GM12801 (cell line): ENCODE data around the gene MGST2.

Experiments
- TF ChIP-seq, protein P1 (sequence below): IDR thresholded peaks from one replicate; pipeline ENCODE4 v1.5.1; 2011; ENCODE audit warnings: control low read depth; ENCODE audit not compliant: insufficient read length; ENCODE audit errors: extremely low read depth

MGST2 gene

GRCh38 chr4:139704915-139705485 lies 39.4 kb downstream of the MGST2 start:
- TF ChIP-seq, protein P1, sequence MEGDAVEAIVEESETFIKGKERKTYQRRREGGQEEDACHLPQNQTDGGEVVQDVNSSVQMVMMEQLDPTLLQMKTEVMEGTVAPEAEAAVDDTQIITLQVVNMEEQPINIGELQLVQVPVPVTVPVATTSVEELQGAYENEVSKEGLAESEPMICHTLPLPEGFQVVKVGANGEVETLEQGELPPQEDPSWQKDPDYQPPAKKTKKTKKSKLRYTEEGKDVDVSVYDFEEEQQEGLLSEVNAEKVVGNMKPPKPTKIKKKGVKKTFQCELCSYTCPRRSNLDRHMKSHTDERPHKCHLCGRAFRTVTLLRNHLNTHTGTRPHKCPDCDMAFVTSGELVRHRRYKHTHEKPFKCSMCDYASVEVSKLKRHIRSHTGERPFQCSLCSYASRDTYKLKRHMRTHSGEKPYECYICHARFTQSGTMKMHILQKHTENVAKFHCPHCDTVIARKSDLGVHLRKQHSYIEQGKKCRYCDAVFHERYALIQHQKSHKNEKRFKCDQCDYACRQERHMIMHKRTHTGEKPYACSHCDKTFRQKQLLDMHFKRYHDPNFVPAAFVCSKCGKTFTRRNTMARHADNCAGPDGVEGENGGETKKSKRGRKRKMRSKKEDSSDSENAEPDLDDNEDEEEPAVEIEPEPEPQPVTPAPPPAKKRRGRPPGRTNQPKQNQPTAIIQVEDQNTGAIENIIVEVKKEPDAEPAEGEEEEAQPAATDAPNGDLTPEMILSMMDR: no peak

- TF ChIP-seq, protein P1: no peak
Observed at GRCh38 chr4:139709660-139710059, 44.0 kb downstream of the MGST2 start.

- TF ChIP-seq, protein P1: no peak
Observed at GRCh38 chr4:139710073-139710472, 44.5 kb downstream of the MGST2 start.

DNA sequence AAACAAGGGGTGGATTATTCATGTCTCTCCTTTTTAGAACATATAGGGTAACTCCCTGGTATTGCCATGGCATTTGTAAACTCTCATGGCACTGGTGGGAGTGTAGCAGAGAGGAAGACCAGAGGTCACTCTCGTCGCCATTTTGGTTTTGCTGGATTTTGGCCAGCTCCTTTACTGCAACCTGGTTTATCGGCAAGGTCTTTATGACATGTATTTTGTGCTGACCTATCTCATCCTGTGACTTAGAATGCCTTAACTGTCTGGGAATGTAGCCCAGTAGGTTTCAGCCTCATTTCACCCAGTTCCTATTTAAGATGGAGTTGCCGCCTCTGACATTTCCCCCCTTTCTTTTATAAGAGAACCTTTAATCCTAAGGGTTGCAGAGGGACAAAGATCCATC lies 45.8 kb downstream of the MGST2 start:
- TF ChIP-seq, protein P1: no peak

- TF ChIP-seq, protein P1: no peak
Observed at GRCh38 chr4:139712882-139713281, 47.3 kb downstream of the MGST2 start.

GRCh38 chr4:139715746-139716391 lies 50.2 kb downstream of the MGST2 start:
- TF ChIP-seq, protein P1: no peak

DNA sequence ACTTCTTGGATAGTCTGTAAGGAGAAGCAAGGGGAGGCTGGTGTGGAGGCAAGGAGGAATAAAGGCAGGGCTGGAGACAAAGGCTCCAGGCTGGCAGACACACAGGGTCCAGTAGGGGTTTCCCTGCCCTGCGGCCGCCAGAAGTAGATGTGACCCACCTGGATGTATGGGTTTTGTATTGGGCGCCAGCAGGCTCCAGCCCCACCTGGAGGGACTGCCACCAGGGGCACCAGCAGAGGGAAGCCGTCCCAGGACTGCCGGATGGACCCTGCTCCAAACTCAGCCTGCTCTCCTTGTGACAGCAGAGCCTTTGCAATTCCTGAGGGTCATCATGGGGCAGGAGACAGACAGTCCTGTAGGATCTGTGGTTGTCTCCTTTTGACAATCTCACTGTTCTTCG lies 52.7 kb downstream of the MGST2 start:
- TF ChIP-seq, protein P1: no peak
